ENCODE results near the gene MYH6. TPM values are rescaled to one million over a fixed set of nuclear protein-coding genes. Genes with fewer than 3 reads are reported as not detected.
"Not testable (repeated sequence)": the region's sequence is repeated elsewhere in the genome, so short reads cannot be mapped to it uniquely, and the experiment has no call there.

Gene MYH6
- total RNA-seq, 1 donor from 2014 or later, result not detected

GRCh38 chr14:23396126-23396525 is 11.9 kb downstream of the MYH6 start:
- no peak for TF ChIP-seq CTCF (conservative IDR thresholded peaks at IDR 0.05; ENCODE audit: low read depth, low read length)
- H3K4me3 ChIP-seq (ENCODE audit: low read depth, low read length), result no peak overlapping the region
- DNase-seq (ENCODE audit: low read depth), result no peak

GRCh38 chr14:23392613-23393012 is 15.5 kb downstream of the MYH6 start:
- no peak overlapping the region for H3K4me3 ChIP-seq (ENCODE audit: low read depth, low read length)
- no peak for DNase-seq (ENCODE audit: low read depth)
- no peak for TF ChIP-seq CTCF (conservative IDR thresholded peaks at IDR 0.05; ENCODE audit: low read depth, low read length)

GRCh38 chr14:23389871-23390270 is 18.2 kb downstream of the MYH6 start:
- H3K4me3 ChIP-seq (ENCODE audit: low read depth, low read length); DNase-seq (ENCODE audit: low read depth): not testable (repeated sequence)

- TF ChIP-seq CTCF (conservative IDR thresholded peaks at IDR 0.05; ENCODE audit: low read depth, low read length), result no peak
- H3K4me3 ChIP-seq (ENCODE audit: low read depth, low read length), result no peak overlapping the region
- no peak for DNase-seq (ENCODE audit: low read depth)
These were observed 18.7 kb downstream of the MYH6 start for GRCh38 chr14:23389396-23389795.

GRCh38 chr14:23388996-23389395 is 19.1 kb downstream of the MYH6 start:
- no peak overlapping the region for H3K4me3 ChIP-seq (ENCODE audit: low read depth, low read length)
- TF ChIP-seq CTCF (conservative IDR thresholded peaks at IDR 0.05; ENCODE audit: low read depth, low read length), result no peak
- no peak for DNase-seq (ENCODE audit: low read depth)

GRCh38 chr14:23387916-23388882 is 19.9 kb downstream of the MYH6 start:
- DNase-seq (ENCODE audit: low read depth), result no peak
- H3K4me3 ChIP-seq (ENCODE audit: low read depth, low read length), result no peak overlapping the region
- TF ChIP-seq CTCF (conservative IDR thresholded peaks at IDR 0.05; ENCODE audit: low read depth, low read length), result no peak

GRCh38 chr14:23386999-23387398 is 21.1 kb downstream of the MYH6 start:
- TF ChIP-seq CTCF (conservative IDR thresholded peaks at IDR 0.05; ENCODE audit: low read depth, low read length), result no peak
- no peak overlapping the region for H3K4me3 ChIP-seq (ENCODE audit: low read depth, low read length)
- DNase-seq (ENCODE audit: low read depth), result no peak

GRCh38 chr14:23386266-23386657 is 21.8 kb downstream of the MYH6 start:
- DNase-seq (ENCODE audit: low read depth); H3K4me3 ChIP-seq (ENCODE audit: low read depth, low read length): not testable (repeated sequence)
